Lower leg skin (tissue), 4 donors: Measurements from ENCODE around the gene PRDM15. TPM values are rescaled to one million over a fixed set of nuclear protein-coding genes. Genes with fewer than 3 reads are reported as not detected.
A peak's percentile ranks its signal among the peaks of the same experiment; 100 is the strongest.

Experiments used
- DNase-seq, 2 donors: peaks; one replicate each; pipeline ENCODE4 v3.0.0-alpha.2; 2019; ENCODE audit warnings: low spot score in 2 of 2
- H3K4me3 ChIP-seq: fragments of 200-600 bp; sonication (generic); 2 replicates; pipeline ENCODE4 v1.5.1; 2017; ENCODE audit warnings: mild to moderate bottlenecking, low read depth; ENCODE audit not compliant: poor library complexity, severe bottlenecking
- POLR2A ChIP-seq, 2 donors: fragments of 450-650 bp; IDR thresholded peaks; one replicate each; pipeline ENCODE4 v1.6.1; 2016 to 2017; ENCODE audit warnings: antibody characterized with exemption in 2 of 2, mild to moderate bottlenecking in 1 of 2, moderate library complexity in 1 of 2
- WGBS, 2 donors: methylation state at CpG; one replicate each; pipeline ENCODE4 v1.1.5; 2018; 5-methylcytosine and 5-hydroxymethylcytosine counted together
- intact Hi-C: fragments of 100-400 bp; cut with DNase I; formaldehyde crosslinking; loops from one replicate; pipeline ENCODE4 v1.15.0; 2023; ENCODE audit warnings: low total_unique reads
- total RNA-seq, 4 donors: library from RNA; depleted of rRNA; stranded (reverse); fragments of >200 nt; gene quantifications; one replicate each; pipeline ENCODE4 v1.1.0, GENCODE V29; 2016
- TF ChIP-seq, protein P1 (sequence below), 3 donors: fragments of 450-650 bp; IDR thresholded peaks; one replicate each; pipeline ENCODE4 v1.5.1; 2016; ENCODE audit warnings: antibody characterized with exemption in 3 of 3, mild to moderate bottlenecking in 3 of 3, moderate library complexity in 2 of 3

The PRDM15 gene, protein sequence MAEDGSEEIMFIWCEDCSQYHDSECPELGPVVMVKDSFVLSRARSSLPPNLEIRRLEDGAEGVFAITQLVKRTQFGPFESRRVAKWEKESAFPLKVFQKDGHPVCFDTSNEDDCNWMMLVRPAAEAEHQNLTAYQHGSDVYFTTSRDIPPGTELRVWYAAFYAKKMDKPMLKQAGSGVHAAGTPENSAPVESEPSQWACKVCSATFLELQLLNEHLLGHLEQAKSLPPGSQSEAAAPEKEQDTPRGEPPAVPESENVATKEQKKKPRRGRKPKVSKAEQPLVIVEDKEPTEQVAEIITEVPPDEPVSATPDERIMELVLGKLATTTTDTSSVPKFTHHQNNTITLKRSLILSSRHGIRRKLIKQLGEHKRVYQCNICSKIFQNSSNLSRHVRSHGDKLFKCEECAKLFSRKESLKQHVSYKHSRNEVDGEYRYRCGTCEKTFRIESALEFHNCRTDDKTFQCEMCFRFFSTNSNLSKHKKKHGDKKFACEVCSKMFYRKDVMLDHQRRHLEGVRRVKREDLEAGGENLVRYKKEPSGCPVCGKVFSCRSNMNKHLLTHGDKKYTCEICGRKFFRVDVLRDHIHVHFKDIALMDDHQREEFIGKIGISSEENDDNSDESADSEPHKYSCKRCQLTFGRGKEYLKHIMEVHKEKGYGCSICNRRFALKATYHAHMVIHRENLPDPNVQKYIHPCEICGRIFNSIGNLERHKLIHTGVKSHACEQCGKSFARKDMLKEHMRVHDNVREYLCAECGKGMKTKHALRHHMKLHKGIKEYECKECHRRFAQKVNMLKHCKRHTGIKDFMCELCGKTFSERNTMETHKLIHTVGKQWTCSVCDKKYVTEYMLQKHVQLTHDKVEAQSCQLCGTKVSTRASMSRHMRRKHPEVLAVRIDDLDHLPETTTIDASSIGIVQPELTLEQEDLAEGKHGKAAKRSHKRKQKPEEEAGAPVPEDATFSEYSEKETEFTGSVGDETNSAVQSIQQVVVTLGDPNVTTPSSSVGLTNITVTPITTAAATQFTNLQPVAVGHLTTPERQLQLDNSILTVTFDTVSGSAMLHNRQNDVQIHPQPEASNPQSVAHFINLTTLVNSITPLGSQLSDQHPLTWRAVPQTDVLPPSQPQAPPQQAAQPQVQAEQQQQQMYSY
- total RNA-seq, result 10 to 100 TPM in 2 of 4 donors, 1 to 10 TPM in 2; 4.7 to 26.9 (median 9.1) TPM

DNA sequence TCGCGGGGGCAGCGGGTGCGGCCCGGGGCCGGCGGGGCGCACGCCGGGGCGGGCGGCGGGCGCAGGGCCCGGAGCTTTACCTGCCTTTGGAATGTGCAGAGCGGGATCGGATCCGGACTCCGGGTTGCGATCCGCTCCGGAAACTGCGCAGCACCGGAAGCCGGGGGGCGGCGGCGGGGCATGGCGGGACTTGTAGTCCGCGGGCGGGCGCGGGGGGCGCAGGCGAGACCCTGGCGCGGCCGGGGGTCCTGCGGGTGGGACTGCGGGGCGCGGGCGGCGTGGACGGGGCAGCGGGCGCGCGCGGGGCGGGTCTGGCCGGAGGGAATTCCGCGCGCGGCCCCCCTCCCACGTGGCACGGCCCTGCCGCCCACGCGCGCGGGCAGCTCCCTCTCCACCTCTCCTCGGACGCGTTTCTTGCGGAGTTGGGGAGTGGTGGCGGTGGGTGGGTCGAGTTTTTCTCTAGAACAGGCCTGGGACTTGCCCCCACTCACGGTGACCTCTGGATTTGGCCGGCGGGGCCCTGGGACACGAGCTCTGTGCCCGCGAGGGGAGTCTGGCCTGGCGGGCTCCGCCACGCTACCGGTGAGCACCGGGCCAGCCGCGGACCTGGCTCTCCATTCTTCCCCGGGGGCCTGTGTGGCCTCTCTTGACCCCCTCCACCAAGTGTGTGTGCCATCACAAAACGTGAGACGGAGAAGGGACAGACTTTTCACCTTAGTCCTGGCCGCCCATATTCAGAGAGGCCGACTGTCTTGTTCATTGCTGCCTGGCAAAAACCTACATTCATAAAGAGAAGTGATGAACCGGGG lies at the start of gene PRDM15:
TSS of gene PRDM15 (minus strand) at position 155 of the 809 bp plus-strand sequence. CDS start 18,981 bp downstream, outside the sequence.
- intact Hi-C loops, result no loop called here
- TF ChIP-seq, protein P1, sequence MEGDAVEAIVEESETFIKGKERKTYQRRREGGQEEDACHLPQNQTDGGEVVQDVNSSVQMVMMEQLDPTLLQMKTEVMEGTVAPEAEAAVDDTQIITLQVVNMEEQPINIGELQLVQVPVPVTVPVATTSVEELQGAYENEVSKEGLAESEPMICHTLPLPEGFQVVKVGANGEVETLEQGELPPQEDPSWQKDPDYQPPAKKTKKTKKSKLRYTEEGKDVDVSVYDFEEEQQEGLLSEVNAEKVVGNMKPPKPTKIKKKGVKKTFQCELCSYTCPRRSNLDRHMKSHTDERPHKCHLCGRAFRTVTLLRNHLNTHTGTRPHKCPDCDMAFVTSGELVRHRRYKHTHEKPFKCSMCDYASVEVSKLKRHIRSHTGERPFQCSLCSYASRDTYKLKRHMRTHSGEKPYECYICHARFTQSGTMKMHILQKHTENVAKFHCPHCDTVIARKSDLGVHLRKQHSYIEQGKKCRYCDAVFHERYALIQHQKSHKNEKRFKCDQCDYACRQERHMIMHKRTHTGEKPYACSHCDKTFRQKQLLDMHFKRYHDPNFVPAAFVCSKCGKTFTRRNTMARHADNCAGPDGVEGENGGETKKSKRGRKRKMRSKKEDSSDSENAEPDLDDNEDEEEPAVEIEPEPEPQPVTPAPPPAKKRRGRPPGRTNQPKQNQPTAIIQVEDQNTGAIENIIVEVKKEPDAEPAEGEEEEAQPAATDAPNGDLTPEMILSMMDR (IDR thresholded peaks at IDR 0.05), result no peak
- no peak for TF ChIP-seq POLR2A (IDR thresholded peaks at IDR 0.05)
- whole genome bisulfite sequencing, 2 donors, result 1 to 5% methylated on average over 25 to 52 of the region's 89 CpGs
- peak within 1 kb of the TSS; percentile 75 for H3K4me3 ChIP-seq
- peak; percentile 71 to 96 for DNase-seq

DNA sequence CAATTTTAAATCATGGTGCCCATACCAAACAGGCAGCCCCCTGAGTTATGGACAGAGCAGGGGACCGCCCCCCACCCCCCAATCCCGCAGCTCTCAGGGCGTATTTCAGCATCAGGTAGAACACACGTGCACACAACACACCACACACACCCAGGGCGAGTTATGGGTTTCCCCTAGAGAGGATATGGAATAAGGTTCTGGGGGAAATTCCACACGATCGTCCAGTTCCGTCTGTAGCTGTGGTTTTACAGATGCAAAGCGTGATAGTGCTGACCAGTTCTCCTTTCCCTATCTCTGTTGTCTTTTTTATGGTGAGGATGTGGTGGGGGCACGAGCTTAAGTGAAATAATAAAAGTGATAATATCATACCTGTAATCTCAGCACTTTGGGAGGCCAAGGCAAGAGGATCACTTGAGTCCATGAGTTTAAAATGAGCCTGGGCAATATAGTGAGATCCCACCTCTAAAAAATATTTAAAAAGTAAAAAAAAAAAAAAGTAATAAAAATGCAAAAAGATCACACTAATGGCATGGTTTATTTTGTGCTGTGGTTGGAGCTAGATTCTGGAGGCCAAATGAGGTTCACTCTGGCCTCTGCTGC lies 49.6 kb upstream of the PRDM15 start:
- no peak overlapping the region for H3K4me3 ChIP-seq
- intact Hi-C loops, result no loop called here
- DNase-seq, result no peak
- 78 to 80% methylated on average over 10 of the region's 10 CpGs for WGBS, 2 donors
- TF ChIP-seq POLR2A (IDR thresholded peaks at IDR 0.05), result no peak
- TF ChIP-seq, protein P1 (IDR thresholded peaks at IDR 0.05), result no peak

DNA sequence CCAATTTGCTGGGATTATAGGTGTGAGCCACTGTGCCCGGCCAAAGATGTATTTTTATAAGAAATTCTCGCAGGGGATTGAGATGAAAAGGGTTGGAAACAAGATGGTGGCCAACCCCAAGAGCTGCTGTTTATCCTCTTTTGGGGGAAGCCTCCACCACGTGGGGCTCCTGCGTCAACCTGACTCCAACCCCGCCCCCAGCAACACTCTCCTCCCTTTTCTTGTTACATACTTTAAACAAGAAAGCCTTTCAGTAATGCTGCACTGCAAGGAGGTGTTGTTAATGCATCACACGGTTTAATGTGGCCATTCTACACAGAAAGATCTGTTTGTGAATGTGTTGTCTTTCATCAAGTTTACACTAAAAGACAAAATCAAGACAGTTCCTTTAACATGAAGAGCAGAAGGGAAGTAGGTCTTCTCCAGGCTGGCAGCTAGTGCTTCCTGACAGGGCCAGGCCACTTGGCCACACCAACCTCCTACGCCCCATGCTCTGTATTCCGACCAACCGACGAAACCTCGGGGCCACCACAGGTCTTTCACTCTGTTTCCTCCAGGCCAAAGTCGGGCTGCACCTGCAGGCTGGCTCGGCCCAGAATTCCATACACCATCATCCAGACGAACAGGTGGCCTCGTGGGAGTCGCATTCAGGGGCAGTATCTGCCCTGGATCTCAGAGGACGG lies 48.7 kb upstream of the PRDM15 start:
- 88 to 89% methylated on average over 17 of the region's 17 CpGs for WGBS, 2 donors
- DNase-seq, result no peak
- intact Hi-C loops, result no loop called here
- no peak for TF ChIP-seq POLR2A (IDR thresholded peaks at IDR 0.05)
- TF ChIP-seq, protein P1 (IDR thresholded peaks at IDR 0.05), result no peak
- no peak overlapping the region for H3K4me3 ChIP-seq

DNA sequence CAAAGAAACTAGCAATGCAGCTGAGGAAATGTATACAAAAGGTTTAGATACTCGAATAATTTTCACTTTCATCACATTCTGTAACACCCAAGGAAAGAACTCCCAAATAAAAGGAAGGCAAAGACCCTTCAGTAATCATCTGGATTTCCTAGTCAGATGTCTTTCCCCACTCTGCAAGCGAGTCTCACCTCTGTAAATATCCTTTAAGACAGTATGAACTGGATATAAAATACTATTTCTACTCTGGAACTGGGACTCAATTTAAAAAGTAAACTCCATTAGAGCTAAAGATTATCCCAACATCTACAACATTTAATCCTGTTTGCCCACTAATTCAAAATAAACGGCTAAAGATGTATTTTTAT lies 47.6 kb upstream of the PRDM15 start:
- H3K4me3 ChIP-seq, result no peak overlapping the region
- WGBS, 2 donors, result 24 to 29% methylated on average over 3 of the region's 3 CpGs
- intact Hi-C loops, result no loop called here
- no peak for TF ChIP-seq POLR2A (IDR thresholded peaks at IDR 0.05)
- TF ChIP-seq, protein P1 (IDR thresholded peaks at IDR 0.05), result no peak
- DNase-seq, result no peak
